T-cell (primary cell): ENCODE data around the gene SUMO2. TPM values are rescaled to one million over a fixed set of nuclear protein-coding genes. Genes with fewer than 3 reads are reported as not detected.

Experiments
- total RNA-seq, 35 experiments: library from RNA in 6 of 35; stranded (reverse) in 6 of 35; fragments of 120-200 nt in 1 of 35; gene quantifications; one replicate each; pipeline versions ENCODE4 v1.2.1 to v1.2.4 and lab custom pipeline; 2013 to 2026

Gene SUMO2
- total RNA-seq, 5 donors from 2014 or later (not counting 1 experiment from before 2014, with no cell fraction given): 239 to 284 (median 269) TPM

Other genes with a start within 250 kb of the SUMO2 start
- gene OTOP3, start 247.1 kb downstream of the SUMO2 start, total RNA-seq: not detected
- 10 to 100 TPM; 12.7 to 21.0 (median 14.5) TPM for gene HID1, start 210.2 kb downstream of the SUMO2 start, total RNA-seq
- gene CDR2L, start 195.3 kb downstream of the SUMO2 start, total RNA-seq: under 1 TPM in 4 of 5 donors, not detected in 1; 0.12 to 0.29 (median 0.19) TPM
- gene MRPL58, start 170.3 kb downstream of the SUMO2 start, total RNA-seq: 10 to 100 TPM; 15.6 to 30.6 (median 26.6) TPM
- gene ATP5PD, start 136.0 kb downstream of the SUMO2 start, total RNA-seq: 100 to 1,000 TPM; 115 to 170 (median 139) TPM
- 10 to 100 TPM; 22.0 to 32.8 (median 29.0) TPM for gene KCTD2, start 135.7 kb downstream of the SUMO2 start, total RNA-seq
- 10 to 100 TPM in 4 of 5 donors, 1 to 10 TPM in 1; 9.1 to 24.3 (median 16.8) TPM for gene SLC16A5, start 95.0 kb downstream of the SUMO2 start, total RNA-seq
- 10 to 100 TPM in 3 of 5 donors, 1 to 10 TPM in 2; 8.9 to 23.9 (median 18.8) TPM for gene ARMC7, start 73.0 kb downstream of the SUMO2 start, total RNA-seq
- 10 to 100 TPM; 21.5 to 88.8 (median 70.1) TPM for gene NT5C, start 51.2 kb downstream of the SUMO2 start, total RNA-seq
- 10 to 100 TPM; 28.3 to 55.8 (median 45.4) TPM for gene JPT1, start 28.4 kb downstream of the SUMO2 start, total RNA-seq
- gene NUP85, start 22.7 kb upstream of the SUMO2 start, total RNA-seq: 100 to 1,000 TPM in 3 of 5 donors, 10 to 100 TPM in 2; 56.2 to 128 (median 106) TPM
- gene GGA3, start 78.6 kb upstream of the SUMO2 start, total RNA-seq: 100 to 1,000 TPM in 3 of 5 donors, 10 to 100 TPM in 2; 78.1 to 118 (median 102) TPM
- gene MRPS7, start 78.9 kb upstream of the SUMO2 start, total RNA-seq: 10 to 100 TPM; 29.8 to 39.4 (median 33.6) TPM
- gene MIF4GD, start 88.3 kb upstream of the SUMO2 start, total RNA-seq: 10 to 100 TPM; 27.1 to 45.6 (median 39.2) TPM
- 10 to 100 TPM; 12.4 to 30.1 (median 25.9) TPM for gene SLC25A19, start 106.5 kb upstream of the SUMO2 start, total RNA-seq
- gene GRB2, start 222.7 kb upstream of the SUMO2 start, total RNA-seq: 100 to 1,000 TPM; 103 to 133 (median 130) TPM